HG03196 (cell line): ENCODE data around the gene PBRM1.

Source experiments
- ATAC-seq: cut with Tn5 transposase; IDR thresholded peaks from one replicate; pipeline ENCODE4 v1.9.1; 2021; ENCODE audit not compliant: unreplicated experiment

The PBRM1 gene

DNA sequence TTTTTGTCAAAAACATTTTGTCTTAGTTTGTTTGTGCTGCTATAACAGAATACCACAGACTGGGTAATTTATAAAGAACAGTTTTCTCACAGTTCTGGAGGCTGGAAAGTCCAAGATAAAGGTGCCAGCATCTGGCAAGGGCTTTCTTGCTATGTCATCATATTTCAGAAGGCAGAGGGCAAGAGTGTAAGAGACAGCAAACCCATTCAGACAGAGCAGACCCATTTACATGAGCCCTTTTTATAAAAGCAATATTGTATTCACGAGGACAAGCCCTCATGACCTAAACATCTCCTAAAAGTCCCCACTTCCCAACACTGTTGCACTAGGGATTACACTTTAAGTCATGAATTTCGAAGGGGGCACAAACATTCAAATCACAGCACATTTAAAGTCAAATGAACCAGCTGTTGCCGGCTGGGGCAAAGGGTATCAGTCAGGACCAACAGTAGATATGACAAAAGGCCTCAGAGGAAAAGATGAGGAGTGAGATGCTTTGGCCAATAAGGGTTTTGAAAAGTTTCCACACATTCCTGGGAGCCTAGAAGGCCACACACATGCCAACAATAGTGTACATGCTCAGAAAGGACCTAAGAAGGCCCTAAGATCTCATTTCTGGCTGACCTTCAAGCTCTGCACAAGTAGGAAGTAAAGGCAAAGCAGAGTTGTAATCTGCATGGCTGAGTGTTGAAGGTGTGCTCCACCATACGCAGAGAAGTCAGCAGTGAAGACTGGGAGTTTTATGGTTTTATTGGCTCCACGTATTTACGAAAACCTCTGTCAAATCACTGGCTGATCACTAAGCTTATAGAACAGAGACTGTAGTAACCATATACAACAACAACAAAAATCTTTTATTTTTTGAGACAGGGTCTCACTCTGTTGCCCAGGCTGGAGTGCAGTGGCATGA is 111.4 kb downstream of the PBRM1 start:
- ATAC-seq, result no peak

DNA sequence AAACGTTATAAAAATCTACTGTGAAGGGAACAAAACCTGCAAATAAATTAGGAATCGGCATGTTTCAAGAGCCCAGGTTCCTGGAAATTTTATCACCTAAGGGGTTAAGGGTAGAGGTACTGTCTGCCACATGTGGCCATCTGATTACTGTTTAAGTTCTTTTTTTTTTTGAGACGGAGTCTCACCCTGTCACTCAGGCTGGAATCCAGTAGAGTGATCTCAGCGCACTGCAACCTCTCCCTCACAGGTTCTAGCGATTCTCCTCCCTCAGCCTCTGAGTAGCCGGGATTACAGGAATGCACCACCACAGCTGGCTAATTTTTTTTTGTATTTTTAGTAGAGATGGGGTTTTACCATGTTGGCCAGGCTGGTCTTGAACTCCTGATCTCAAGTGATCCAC is 113.5 kb downstream of the PBRM1 start:
- no peak for ATAC-seq

DNA sequence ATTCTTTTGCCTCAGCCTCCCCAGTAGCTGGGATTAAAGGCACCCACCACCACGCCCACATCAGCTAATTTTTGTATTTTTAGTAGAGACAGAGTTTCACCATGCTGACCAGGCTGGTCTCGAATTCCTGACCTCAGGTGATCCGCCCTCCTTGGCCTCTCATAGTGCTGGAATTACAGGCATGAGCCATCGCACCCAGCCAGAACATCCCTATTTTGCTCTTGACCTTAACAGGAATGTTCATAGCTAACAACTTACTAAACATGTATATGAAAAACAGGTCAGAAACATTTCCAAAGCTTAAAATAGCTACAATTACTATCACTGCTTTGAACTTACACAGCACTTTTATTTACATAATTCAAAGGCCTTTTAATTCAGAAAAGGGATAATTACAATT is 115.6 kb downstream of the PBRM1 start:
- ATAC-seq, result no peak

DNA sequence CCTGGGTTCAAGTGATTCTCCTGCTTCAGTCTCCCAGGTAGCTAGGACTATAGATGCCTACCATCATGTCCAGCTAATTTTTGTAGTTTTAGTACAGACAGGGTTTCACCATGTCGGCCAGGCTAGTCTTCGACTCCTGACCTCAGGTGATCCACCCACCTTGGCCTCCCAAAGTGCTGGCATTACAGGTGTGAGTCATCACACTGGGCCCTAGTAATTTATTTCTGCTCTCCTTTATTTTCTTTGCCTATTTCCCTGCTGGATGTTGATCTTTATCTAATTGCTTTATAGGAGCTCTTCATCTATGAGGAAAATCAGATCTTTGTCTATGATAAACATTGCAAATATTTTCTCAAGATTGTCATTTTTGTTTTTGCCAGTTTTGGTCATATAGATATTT is 117.6 kb downstream of the PBRM1 start:
- ATAC-seq, result no peak

- ATAC-seq, result no peak
These were observed 121.7 kb downstream of the PBRM1 start for GRCh38 chr3:52563984-52564383.

- ATAC-seq, result no peak
These were observed 124.5 kb downstream of the PBRM1 start for GRCh38 chr3:52561028-52561747.

DNA sequence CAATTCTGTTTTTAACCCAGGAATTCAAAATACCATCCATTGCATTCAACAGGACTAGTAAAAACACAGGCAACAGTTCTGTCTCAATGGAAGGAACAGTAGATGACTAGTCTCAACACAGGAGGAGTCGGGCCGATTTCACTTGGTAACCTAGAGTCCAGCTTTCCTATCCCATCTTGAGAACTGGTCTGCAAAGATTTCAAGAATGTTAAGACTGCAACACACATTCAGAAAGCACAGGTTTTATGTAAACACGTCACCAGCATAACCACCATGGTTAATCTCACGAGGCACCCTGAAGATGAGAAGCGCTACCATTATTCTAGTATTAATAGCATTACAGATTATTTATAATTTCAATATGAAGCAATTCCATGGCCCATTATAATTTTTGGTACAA is 127.3 kb downstream of the PBRM1 start:
- ATAC-seq, result no peak

DNA sequence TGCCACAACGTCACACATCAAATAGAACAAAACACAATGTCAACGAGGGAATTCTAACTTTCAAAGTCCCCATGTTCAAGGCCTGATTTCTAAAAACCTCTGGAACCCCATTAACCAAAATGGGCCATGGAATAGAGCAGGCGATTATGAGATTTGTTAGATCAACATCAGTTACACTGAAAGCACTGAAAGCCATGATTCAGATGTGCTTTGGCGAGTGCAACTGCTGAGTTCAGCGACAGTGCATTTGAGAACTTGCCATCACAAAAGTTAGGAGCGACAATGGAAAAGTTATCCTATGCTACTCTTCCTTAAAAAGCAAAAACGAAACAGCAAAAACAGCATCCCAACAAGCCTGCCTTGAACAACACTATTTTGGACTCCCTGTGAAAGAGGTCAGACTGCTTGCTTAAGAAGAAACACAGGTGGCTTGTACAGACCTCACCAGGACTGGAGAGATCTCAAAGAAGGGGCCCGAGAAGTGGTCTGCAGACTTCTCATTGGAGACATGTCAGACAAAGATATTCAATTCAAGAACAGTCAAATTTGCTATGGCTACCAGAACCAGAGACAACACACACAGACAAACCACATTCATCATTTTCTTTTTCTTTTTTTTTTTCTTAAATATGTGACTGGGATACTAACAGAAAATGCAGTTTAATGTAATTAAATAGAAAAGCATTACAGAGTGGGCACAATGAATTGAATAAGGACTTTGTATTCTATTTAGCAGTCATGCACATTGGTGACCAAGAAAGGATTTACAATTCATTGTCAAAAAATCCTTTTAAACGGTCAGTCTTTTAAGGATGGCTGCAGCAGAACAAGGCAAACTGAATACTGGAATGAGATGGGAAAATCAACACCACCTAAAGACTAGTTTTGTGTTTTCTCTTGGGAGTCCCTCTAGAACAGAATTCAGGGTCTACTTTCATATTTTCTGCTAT is 128.4 kb downstream of the PBRM1 start:
- ATAC-seq, result no peak

DNA sequence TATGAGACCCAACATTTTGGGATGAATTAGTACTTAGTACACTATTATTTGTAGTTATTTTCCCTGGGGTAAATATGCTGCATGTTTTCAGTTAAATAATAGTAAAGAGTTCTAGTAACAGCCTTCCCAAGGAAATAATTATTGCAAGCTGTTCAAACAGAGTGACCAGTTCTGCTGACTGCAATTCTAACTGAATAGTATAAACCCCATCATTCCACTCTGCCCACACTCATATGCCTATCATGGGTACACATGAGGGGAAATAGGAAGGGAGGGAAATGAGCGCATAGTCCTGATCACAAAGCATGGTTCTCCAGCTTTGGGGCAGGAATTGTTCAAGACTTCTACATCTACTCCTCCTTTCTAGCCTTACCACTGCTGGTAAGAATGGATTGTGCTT is 130.7 kb downstream of the PBRM1 start:
- no peak for ATAC-seq

GRCh38 chr3:52554026-52554755 is 131.5 kb downstream of the PBRM1 start:
- ATAC-seq, result no peak

- no peak for ATAC-seq
These were observed 133.6 kb downstream of the PBRM1 start for GRCh38 chr3:52552089-52552488.

GRCh38 chr3:52551118-52551517 is 134.6 kb downstream of the PBRM1 start:
- no peak for ATAC-seq

DNA sequence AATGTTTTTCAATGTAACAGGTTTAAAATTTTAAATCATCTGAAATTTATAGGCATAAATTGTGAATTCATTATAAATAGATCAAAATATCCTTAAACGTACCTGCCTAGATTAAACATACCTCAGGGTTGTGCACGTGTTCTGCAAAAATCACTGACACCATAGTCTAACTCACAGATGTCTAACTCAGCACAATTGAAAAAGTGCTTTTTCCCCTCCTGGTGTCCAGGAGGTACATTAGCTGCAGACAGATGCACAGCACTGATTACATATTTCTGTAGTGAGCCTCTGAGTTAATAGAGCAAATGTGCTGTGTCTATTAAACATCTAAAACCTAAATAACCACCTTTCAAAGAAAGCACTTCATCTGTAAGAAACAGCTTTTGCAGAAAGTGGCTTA is 138.6 kb downstream of the PBRM1 start:
- ATAC-seq, result no peak

- no peak for ATAC-seq
These were observed 139.4 kb downstream of the PBRM1 start for GRCh38 chr3:52546111-52546901.

- no peak for ATAC-seq
These were observed 140.8 kb downstream of the PBRM1 start for GRCh38 chr3:52544937-52545336.

DNA sequence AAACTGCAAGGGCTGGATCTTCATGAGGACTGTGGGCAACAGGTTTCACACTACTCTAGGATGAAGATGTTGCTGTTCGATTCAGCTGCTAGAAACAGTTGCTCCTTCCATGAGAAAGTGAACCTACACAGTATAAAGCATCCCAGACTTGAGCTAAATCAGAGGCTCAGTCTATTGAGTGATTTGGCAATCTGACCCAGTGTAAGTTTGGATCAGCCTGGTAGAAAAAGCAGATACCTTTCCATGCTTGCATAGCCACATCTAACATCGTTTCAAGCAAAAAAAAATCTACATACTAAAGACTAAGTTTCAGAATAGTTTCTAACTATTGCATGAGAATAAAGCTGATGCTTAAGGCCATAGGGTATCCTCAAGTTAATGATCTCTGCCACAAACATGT is 144.7 kb downstream of the PBRM1 start:
- ATAC-seq, result no peak

- no peak for ATAC-seq
These were observed 146.6 kb downstream of the PBRM1 start for GRCh38 chr3:52539010-52539653.

GRCh38 chr3:52537726-52538421 is 147.8 kb downstream of the PBRM1 start:
- ATAC-seq, result no peak

GRCh38 chr3:52537165-52537620 is 148.5 kb downstream of the PBRM1 start:
- no peak for ATAC-seq
